ENCODE results near the gene DET1. TPM values are rescaled to one million over a fixed set of nuclear protein-coding genes. Genes with fewer than 3 reads are reported as not detected.

Gene DET1
- total and polyA plus RNA-seq, 2 of the 13 experiments (the other 11 are each of a cell fraction or from before 2014, with no cell fraction given) = 2.2 to 4.2 TPM

DNA sequence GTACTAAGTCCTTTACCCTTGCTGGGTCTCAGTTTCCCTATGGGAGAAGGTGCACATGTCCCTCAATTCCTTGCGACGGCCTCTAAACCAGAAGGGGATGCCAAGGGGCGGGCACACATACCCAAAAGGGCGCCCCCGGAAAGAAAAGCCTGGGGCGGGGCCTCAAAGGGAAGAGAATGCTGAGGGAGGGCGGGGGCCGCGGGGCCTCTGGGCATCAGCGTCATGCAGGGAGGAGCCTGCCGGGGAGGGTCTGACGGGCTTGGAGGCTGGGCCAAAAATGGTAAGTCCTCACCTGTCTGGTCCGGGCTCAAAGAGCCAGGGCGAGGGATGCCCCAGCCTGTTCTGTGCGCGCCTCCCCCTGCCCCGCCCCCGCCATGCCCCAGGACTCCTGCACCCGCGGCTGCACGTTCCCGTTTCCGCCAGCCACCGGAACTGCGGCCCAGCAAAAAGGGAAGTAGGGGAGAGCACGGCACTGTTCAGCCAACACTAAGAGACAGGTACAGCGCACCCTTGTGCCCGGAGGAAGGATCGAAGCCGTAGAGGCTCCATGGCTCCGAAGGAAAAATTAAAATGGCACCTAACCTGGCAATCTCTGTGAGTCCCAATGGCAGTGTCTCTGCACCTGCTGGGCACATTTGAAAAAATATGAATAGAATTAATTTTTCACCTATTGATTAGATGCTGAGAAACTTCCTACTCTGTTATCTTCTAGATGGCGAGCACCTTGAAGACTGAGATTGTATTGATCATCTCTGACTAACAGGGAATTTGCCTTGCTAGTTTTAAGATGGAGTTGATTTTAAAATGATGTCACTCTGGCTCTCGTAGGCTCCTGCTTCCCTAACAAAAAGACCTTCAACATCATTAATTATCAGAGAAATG, at the start of gene DET1 (continued):
- TF ChIP-seq, protein P1, sequence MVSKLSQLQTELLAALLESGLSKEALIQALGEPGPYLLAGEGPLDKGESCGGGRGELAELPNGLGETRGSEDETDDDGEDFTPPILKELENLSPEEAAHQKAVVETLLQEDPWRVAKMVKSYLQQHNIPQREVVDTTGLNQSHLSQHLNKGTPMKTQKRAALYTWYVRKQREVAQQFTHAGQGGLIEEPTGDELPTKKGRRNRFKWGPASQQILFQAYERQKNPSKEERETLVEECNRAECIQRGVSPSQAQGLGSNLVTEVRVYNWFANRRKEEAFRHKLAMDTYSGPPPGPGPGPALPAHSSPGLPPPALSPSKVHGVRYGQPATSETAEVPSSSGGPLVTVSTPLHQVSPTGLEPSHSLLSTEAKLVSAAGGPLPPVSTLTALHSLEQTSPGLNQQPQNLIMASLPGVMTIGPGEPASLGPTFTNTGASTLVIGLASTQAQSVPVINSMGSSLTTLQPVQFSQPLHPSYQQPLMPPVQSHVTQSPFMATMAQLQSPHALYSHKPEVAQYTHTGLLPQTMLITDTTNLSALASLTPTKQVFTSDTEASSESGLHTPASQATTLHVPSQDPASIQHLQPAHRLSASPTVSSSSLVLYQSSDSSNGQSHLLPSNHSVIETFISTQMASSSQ (IDR thresholded peaks at IDR 0.05; ENCODE audit: low read depth) = no peak
- TF ChIP-seq, protein P1 (CRISPR knock-in tag; IDR thresholded peaks at IDR 0.05; ENCODE audit: borderline replicate concordance) = no peak
- TF ChIP-seq, protein P2, sequence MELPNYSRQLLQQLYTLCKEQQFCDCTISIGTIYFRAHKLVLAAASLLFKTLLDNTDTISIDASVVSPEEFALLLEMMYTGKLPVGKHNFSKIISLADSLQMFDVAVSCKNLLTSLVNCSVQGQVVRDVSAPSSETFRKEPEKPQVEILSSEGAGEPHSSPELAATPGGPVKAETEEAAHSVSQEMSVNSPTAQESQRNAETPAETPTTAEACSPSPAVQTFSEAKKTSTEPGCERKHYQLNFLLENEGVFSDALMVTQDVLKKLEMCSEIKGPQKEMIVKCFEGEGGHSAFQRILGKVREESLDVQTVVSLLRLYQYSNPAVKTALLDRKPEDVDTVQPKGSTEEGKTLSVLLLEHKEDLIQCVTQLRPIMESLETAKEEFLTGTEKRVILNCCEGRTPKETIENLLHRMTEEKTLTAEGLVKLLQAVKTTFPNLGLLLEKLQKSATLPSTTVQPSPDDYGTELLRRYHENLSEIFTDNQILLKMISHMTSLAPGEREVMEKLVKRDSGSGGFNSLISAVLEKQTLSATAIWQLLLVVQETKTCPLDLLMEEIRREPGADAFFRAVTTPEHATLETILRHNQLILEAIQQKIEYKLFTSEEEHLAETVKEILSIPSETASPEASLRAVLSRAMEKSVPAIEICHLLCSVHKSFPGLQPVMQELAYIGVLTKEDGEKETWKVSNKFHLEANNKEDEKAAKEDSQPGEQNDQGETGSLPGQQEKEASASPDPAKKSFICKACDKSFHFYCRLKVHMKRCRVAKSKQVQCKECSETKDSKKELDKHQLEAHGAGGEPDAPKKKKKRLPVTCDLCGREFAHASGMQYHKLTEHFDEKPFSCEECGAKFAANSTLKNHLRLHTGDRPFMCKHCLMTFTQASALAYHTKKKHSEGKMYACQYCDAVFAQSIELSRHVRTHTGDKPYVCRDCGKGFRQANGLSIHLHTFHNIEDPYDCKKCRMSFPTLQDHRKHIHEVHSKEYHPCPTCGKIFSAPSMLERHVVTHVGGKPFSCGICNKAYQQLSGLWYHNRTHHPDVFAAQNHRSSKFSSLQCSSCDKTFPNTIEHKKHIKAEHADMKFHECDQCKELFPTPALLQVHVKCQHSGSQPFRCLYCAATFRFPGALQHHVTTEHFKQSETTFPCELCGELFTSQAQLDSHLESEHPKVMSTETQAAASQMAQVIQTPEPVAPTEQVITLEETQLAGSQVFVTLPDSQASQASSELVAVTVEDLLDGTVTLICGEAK (IDR thresholded peaks at IDR 0.05) = peak; percentile 70
- TF ChIP-seq, protein P2 (CRISPR knock-in tag; IDR thresholded peaks at IDR 0.05) = peak; percentile 19; the same call in 1 of the 2 replicates
- TF ChIP-seq GZF1 (CRISPR knock-in tag; IDR thresholded peaks at IDR 0.05) (0 out of 2 replicates have a peak, but pooled peaks have one; percentile 50), DNMT3B (CRISPR knock-in tag; conservative IDR thresholded peaks at IDR 0.05) (no peak), HNRNPLL (IDR thresholded peaks at IDR 0.05; ENCODE audit: low read depth, low read length, poor library complexity, severe bottlenecking) (peak; percentile 39), ZNF251 (CRISPR knock-in tag; IDR thresholded peaks at IDR 0.05) (no peak), ZFP90 (CRISPR knock-in tag; IDR thresholded peaks at IDR 0.05; ENCODE audit: borderline replicate concordance) (no peak), NR1H2 (CRISPR knock-in tag; IDR thresholded peaks at IDR 0.05; ENCODE audit: borderline replicate concordance, low read depth) (no peak), MAFK (conservative IDR thresholded peaks at IDR 0.05 in 1 of 2, IDR thresholded peaks at IDR 0.05 in 1 of 2; ENCODE audit: low read length in 2 of 2) (no peak), SMAD1 (CRISPR knock-in tag; IDR thresholded peaks at IDR 0.05; ENCODE audit: borderline replicate concordance, low read depth) (no peak), SOX13 (IDR thresholded peaks at IDR 0.05) (0 out of 2 replicates have a peak, but pooled peaks have one; percentile 16), SOX13 (CRISPR knock-in tag; conservative IDR thresholded peaks at IDR 0.05 in 1 of 2, IDR thresholded peaks at IDR 0.05 in 1 of 2) (no peak; a peak in 1 of 4 replicates)
- TF ChIP-seq, protein P3, sequence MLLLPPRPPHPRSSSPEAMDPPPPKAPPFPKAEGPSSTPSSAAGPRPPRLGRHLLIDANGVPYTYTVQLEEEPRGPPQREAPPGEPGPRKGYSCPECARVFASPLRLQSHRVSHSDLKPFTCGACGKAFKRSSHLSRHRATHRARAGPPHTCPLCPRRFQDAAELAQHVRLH (CRISPR knock-in tag; IDR thresholded peaks at IDR 0.05; ENCODE audit: borderline replicate concordance, low read depth) = peak; percentile 33; the same call in 1 of the 2 replicates
